SH-SY5Y (cell line): ENCODE data around the gene BRCA1.

Experiments used
- GATA2 ChIP-seq: IDR thresholded peaks from 2 replicates; pipeline ENCODE4 v1.6.1; 2011; ENCODE audit warnings: mild to moderate bottlenecking, low read depth, low read length
- GATA3 ChIP-seq: IDR thresholded peaks from 2 replicates; pipeline ENCODE4 v1.6.1; 2011; ENCODE audit warnings: low read depth, mild to moderate bottlenecking, low read length, moderate library complexity

DNA sequence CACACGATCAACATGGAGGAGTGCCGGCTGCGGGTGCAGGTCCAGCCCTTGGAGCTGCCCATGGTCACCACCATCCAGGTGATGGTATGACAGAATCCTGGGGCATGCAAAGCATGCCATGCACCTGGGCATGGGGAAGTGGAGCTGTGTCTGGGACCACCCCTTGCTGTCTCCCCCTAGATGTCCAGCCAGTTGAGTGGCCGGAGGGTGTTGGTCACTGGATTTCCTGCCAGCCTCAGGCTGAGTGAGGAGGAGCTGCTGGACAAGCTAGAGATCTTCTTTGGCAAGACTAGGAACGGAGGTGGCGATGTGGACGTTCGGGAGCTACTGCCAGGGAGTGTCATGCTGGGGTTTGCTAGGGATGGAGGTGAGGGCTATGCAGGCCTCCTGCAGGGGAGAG, 111.9 kb downstream of the BRCA1 start:
- no peak for TF ChIP-seq GATA2
- no peak for TF ChIP-seq GATA3
